Measurements from ENCODE around the gene FAM161A.
"Not testable (repeated sequence)": the region's sequence is repeated elsewhere in the genome, so short reads cannot be mapped to it uniquely, and the experiment has no call there.

The FAM161A gene

DNA sequence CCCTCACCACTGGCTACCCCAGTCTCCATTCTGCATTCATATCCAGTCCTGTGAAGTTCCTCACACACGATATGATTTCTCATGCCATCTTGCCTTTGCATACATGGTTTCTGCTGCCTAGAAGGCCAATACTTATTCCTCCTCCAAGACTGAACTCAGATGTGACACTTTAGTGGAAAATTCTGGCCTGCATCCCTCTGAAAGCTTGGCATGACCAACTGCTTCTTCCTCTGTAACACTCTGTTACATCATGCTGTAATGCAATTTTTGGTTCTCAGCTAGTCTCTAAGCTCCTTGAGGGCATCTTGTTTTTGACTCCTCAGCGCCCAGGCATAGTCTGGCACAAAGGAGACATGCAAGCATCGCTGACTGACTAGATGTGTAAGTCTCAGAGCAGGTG is 12.6 kb downstream of the FAM161A start:
- no peak for FAIRE-seq

DNA sequence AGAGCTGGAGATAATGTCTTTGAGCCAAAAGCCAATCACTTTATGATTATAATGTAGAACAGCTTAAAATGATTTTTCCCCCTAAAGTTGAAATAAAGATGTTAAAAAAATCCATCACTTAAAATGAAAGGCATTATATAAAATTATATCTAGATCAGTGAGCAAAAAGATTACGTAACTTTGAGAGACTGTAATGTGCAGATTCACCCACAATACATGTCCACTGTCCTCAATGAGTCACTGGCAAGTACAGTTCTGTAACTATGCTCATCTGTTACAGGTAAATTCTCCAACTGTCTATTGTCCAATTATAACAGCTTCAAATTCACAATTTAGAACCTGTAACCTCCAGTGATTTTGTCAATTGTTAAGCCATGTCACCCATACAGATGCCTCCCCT is 19.0 kb downstream of the FAM161A start:
- no peak for FAIRE-seq

DNA sequence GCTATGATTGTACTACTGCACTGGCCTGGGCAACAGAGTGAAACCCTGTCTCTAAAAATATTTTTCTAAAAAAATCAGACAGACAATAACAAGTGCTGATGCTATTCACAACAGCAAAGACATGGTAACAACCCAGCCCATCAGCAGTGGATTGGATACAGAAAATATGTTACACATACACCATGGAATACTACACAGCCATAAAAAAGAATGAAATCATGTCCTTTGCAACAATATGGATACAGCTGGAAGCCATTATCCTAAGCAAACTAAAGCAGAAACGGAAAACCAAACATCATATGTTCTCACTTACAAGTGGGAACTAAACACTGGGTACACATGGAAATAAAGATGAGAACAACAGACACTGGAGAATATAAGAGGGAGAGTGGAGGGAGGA is 19.9 kb downstream of the FAM161A start:
- no peak for FAIRE-seq

DNA sequence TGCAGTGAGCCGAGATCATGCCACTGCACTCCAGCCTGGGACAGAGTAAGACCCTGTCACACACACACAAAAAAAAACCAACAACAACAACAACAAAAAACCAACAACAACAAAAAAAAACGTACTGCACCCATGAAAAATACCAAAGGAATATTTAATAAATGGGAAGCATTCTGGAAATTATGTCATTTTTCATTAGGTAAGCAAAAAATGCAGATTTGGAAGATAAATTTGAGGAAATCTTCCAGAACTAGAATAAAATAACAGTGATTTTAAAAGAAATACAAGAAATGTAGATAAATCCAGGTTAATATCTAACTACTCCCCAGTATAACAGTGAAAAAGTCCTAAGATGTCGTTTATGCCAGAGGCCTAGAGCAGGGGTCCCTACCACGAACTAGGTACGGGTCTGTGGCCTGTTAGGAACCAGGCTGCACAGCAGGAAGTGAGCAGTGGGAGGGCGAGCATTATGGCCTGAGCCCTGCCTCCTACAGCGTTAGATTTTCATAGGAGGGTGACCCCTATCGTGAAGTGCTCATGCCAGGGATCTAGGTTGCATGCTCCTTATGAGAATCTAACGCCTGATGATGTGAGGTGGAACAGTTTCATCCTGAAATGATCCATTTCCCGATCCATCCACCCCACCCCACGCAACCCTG is 21.5 kb downstream of the FAM161A start:
- no peak for FAIRE-seq

DNA sequence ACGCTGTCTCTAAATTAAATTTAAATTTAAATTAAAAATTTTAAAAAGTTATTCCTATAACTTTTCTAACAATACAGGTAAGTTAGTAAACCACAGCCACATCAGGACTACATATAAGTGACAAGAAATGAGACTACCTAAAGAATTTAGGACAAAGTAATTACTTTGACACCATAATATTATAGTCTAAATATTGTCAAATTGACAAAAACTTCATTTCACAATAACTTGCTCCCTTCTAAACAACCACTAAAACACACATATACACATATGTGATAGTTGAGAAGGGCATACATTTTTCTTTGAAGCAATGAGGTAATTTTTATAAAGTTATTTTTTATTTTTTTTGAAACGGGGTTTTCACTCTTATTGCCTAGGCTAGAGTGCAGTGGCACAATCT is 31.6 kb downstream of the FAM161A start:
- FAIRE-seq = no peak

DNA sequence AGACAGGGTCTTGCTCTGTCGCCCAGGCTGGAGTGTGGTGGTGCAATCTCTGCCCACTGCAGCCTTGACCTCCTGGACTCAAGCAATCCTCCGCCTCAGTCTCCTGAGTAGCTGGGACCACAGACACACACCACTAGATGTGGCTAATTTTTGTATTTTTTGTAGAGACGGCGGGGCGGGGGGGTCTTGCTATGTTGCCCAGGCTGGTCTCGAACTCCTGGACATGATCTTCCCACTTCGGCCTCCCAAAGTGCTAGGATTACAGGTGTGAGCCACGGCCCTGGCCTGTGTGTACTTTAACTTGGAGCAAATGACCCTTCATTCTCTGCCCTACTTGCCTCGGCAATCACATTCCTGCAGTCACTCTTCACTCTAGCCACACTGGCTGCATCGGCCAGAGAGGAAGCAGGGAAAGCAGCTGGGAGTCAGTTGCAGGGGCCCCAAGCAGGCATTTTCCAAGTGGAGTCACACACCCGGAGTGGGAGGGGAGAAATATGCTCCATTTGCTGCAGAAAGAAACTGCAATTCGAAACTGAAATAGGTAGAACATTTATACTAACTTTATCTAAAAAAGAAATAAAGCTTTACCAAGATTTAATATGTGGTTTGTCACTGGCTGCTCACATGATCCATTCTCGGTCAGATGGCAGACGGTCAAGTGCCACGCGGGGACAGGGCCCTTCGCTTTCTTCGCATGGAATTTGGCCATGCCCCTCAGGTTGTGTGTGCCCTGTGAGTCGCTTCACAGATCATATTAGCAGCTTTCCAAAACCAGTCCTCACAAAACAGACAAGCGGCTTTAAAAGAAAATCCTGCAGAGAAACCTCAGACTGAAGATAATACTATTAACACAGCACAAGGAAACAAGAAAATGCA is 37.1 kb downstream of the FAM161A start:
- no peak for FAIRE-seq

DNA sequence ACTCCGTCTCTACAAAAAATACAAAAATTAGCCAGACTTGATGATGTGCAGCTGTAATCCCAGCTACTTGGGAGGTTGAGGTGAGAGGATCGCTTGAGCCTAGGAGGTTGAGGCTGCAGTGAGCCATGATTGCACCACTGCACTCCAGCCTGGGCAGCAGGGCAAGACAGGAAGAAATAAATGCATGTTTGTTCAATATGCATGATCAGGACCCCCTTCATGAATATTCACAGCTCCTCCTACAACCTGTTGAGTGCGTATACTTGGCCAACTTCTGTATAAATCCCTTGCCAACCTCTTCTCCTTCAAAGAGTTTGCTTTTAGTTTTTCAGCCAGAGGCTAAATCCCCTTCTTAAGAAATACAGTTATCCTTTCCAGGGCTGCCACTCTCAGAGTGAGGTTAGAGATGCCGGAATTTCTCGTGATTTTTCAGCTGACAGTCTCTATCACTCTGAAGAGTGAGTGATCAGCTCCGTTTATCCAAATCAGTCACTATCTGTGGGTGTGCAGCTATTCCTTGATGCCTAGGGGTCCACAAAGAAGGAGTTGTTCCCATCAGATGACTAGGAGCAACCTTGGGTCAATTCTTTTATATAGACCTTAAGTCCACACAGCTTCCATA is 39.2 kb downstream of the FAM161A start:
- FAIRE-seq = no peak

DNA sequence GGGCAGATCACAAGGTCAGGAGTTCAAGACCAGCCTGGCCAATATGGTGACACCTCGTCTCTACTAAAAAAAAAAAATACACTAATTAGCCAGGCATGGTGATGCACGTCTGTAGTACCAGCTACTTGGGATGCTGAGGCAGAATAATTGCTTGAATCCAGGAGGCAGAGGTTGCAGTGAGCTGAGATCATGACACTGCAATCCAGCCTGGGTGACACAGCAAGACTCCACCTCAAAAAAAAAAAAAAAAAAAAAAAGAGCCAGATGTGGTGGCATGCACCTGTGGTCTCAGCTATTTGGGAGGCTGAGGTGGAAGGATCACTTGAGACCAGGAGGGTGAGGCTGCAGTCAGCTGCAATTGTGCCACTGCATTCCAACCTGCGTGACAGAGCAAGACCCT is 40.5 kb downstream of the FAM161A start:
- FAIRE-seq = not testable (repeated sequence)

DNA sequence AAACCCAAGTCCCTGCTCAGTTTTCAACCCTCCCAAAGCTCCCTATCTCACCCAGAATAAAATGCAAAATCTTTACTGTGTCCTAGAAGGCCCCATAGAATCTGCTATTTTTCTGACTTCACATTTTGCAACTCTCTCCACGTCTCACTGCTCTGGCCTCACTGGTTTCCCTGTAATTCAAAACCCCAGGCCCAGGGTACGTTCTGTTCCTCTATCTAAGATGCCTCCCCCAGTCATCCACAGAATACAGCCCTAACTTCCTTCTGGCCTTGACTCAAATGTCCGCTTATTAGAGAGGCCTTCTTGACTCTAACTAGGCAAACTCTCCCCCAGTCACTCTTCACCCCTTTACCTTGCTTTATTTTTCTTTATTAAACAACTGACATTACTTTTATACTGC is 42.0 kb downstream of the FAM161A start:
- no peak for FAIRE-seq

DNA sequence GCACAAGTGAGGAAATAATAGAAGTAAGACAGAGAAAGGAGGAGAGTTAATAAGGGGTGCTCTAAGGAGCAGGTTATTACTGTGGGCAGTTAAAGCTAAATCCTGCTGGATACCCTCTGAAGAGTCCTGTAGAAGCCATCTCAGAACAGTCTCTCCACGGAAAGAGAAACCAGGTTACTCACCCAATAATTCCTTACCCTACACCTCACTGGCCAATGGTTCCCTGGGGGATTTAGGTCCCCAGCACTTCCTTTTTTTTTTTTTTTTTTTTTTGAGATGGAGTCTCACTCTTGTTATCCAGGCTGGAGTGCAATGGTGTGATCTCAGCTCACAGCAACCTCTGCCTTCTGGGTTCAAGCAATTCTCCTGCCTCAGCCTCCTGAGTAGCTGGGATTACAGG is 43.7 kb downstream of the FAM161A start:
- FAIRE-seq = not testable (repeated sequence)

DNA sequence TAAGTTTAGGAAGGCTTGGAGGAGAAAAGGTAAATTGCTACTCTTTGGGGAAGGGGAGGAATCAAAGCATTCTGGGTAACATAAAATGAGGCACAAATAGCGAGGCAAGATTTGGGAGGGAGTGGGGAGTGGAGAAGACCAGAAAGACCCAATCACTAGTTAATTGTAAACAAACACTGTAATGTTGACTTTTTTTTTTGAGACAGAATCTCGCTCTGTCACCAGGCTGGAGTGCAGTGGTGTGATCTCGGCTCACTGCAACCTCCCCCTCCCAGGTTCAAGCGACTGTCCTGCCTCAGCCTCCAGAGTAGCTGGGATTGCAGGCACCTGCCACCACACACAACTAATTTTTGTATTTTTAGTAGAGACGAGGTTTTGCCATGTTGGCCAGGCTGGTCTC is 45.2 kb downstream of the FAM161A start:
- FAIRE-seq = not testable (repeated sequence)

DNA sequence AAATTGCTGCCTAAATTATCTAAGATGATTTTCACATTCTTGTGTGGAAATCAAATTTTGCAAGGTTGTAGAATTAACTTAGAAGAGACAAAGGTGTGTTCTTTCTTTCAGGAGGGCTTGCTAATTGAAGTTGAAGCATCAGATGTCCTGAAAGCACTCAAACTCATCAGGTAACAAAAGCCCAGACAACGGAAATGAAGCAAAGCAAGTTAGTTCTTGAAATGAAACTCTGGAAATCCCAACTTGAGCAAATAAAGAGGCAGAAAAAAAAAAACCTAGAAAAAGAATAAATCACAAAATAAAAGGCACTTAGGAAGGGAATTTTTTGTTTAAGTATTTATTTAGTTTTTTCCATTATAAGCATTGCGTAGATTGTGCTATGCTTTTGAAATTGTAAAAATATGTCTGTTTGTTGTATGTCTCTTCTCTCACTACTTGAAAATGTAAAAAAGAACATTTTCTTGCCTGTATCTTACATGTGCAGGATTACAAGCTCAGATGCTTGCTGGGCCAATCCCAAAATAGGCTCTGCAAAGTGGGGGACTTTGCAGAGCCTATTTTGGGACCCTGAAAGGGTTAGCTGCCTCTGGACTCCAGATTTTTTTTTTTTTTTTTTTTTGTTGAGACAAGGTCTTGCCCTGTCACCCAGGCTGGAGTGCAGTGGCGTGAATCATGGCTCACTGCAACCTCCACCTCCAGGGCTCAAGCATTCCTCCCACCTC is 46.7 kb downstream of the FAM161A start:
- no peak for FAIRE-seq

DNA sequence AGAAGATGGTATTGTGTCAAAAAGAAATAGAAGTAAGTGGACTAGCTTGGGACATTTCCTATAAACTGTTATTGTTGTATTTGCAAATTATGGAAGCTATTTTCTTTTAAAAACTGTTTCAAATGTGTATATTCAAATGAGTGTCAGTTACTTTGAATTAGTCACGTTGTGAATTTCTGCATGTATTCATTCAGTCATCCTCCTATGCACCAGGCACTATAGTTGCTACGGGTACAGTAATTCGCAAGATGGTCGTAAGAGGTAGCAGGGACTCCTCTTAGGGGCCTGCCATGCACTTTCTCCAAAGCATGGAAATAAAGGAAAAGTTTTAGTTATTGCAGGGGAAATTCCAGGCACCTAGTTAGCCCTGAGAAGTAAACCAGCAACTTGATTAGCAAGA is 51.3 kb downstream of the FAM161A start:
- no peak for FAIRE-seq

DNA sequence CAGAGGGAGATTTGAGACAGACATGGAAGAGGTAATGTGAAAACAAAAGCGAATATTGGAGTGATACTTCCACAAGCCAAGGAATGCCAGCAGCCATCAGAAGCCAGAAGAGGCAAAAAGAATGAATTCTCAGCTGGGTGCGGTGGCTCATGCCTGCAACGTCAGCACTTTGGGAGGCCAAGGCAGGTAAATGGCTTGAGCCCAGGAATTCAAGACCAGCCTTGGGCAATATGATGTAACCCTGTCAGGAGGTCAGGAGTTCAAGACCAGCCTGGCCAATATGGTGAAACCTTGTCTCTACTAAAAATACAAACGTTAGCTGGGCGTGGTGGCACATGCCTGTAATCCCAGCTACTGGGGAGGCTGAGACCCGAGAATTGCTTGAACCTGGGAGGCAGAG is 54.8 kb downstream of the FAM161A start:
- FAIRE-seq = no peak

DNA sequence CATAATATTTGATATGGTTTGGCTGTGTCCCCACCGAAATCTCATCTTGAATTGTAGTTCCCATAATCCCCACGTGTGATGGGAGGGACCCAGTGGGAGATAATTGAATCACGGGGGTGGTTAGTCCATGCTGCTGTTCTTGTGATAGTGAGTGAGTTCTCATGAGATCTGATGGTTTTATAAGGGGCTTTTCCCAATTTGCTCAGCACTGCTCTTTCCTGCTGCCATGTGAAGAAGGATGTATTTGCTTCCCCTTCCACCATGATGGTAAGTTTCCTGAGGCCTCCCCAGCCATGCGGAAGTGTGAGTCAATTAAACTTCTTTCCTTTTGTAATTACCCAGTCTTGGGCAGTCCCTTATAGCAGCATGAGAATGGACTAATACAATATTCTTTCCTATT is 56.4 kb downstream of the FAM161A start:
- FAIRE-seq = not testable (repeated sequence)

DNA sequence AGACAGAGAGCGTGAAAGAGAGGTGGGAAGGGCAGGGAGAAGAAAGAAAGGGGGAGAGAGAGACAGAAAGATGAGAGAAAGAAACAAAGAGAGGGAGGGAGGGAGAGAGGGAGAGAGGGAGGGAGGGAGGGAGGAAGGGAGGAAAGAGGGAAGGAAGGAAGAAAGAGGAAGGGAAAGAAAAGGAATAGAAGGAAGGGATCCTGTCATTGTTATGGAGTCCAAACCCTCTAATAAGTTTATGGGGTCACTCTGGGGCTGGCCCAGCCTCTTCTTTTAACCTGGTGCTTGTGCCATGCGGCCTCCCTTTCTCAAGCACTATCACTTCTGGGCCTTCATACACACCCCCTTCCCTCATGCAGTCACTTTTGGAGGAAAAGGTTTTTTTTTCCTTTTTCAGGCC is 58.5 kb downstream of the FAM161A start:
- FAIRE-seq = no peak

DNA sequence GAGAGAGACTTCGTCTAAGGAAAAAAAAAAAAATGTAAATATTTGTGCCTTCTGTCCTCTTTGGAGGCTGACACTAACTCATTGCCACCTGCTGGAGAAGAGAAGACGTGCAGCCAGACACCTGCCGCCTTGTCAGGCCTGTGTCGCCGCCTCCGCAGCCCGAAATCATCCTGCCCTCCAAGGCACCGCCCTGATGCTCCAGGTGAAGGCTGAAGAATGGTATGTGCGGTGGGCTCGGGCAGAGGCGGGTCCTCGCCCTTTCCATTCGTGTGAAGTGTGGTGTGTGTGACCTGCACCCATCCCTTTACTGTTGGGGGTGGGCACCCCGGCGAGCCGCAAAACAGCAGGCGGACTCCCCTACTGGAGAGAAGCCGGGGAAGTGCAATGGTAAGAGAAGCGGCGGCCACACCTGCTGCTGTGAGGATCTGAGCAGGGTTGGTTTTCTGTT is 60.4 kb downstream of the FAM161A start:
- no peak for FAIRE-seq

DNA sequence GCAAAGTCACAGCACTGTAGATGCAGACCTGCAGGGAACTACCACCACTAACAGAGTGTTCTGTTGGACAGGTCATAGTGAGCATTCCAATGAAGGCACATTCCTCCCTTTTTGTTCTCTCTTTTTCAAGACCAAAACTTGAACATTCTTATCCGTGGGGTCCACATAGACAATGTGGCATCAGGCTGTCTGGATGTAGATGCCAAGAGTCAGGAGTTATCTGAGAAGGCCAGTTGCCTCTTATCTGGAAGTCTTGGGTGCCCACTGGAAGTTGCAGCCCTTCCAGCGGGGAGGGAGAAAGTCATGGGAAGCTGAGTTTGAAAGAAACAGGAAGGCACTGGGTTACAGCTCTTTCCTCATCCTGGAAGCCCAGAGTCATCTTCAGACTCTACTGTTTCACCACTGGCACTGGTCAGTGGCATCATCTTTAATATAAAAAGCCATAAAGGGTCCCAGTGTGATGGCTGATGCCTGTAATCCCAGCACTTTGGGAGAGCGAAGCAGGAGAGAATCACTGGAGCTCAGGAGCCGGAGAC is 61.4 kb downstream of the FAM161A start:
- no peak for FAIRE-seq

DNA sequence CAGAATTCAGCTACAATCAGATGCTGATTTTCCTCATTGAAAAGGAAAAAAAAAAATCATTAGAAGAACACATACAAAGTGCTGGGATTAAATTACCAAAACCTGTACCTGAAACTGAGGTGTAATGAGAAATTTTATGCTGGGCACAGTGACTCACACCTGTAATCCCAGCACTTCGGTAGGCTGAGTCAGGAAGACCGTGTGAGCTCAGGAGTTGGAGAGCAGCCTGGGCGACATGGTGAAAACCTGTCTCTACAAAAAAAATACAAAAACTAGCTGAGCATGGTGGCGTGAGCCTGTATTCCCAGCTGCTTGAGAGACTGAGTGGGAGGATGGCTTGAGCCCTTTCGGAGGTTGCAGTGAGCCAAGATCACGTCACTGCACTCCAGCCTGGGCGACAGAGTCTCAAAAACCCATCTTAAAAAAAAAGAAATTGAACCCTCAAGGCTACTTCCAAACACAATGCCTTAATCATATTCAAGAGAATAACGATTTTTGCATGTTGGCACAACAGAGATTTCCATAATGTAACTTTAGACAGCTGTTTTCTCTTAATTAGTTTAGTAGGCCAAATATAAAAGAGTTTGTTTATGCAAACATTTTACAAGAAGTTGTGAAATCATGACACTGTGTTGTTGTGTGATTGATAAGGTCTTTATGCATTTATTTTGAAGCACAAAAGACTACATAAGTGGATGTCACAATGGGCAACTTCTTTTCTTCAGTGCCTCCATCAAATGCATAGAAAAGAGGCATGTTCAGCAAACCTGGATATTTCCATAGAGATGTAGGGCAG is 63.9 kb downstream of the FAM161A start:
- FAIRE-seq = no peak

DNA sequence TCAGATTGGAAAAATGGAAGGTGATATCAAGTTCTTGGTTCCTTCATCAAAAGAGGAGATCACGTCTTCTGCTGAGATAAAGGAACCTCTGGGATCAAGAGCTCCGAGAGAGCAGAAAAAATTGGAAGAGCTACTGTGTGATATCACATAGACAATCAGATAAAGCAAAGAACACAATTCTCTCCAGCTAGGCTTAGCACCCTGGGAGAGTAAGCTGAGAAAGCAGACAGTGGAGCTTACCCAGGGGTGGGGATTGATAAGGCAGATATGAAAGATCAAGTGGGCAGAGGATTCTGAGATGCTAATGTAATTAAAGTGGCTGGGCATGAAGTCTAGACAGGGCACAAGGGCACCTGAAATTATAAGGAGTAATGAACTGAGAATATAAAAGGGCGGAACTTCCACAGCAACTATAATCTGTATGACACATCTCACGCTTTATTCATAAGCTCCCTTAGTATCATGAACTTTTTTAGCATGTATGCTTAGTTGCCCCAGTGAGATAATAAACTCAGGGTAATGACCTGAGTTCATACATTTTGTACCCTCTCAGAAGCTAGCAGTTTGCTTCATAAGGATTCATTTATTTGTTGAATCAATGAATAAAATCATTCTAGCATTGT is 65.8 kb downstream of the FAM161A start:
- no peak for FAIRE-seq

DNA sequence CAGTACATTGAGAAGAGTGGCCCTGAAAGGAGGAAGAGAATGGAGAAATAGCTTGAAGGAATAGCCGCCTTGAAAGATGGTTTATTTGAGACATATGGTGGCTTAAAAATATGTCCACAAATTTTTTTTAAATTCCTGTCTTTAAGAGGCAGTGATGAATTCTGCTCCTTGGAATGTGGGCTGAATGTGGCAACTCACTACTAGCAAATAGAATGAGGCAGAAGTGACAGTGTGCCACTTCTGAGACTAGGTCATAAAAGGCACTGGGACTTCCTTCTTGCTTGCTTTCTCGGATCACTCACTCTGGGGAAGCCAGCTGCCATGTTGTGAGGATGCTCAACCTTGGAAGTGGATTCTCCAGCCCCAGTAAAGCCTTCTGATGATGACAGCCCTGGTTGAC is 67.0 kb downstream of the FAM161A start:
- no peak for FAIRE-seq

DNA sequence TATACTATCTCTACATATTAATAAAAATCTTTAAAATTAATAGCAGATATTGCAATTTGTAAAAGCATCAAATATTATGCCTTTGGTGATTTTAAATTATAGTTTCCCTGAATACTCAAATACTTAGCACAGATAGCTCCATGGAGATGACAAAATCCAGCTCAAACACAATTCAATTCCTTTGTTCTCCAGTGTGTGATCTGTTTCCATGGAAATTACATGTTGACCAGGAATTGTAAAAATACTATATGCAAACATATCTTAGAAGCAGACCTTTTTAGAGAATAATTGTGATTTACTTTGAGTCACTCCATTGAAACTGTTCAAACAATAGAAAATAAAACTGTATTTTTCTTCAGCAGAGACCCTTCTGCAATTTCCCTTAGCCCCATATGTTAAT is 68.3 kb downstream of the FAM161A start:
- no peak for FAIRE-seq
